ENCODE data around the gene CAPN9.

- TF ChIP-seq GATA1 (IDR thresholded peaks at IDR 0.05; ENCODE audit: low read depth, low read length): no peak
- TF ChIP-seq POLR2A (IDR thresholded peaks at IDR 0.05; ENCODE audit: low read length): no peak
Observed at GRCh38 chr1:230825761-230826160, 78.6 kb downstream of the CAPN9 start.
